Gastroesophageal sphincter (tissue), 4 donors: Measurements from ENCODE around the gene GLI3. TPM values are rescaled to one million over a fixed set of nuclear protein-coding genes. Genes with fewer than 3 reads are reported as not detected.

Source experiments
- ATAC-seq: fragments of 150-250 bp; one replicate; pipeline ENCODE4 v1.9.1; 2016; ENCODE audit warnings: mild to moderate bottlenecking, moderate library complexity
- H3K27ac ChIP-seq, 4 donors: fragments of 200-600 bp; sonication (generic) in 3 of 4; 1 replicate in 3 of 4; 2 replicates in 1 of 4; pipeline ENCODE4 v1.5.1; 2016 to 2019
- H3K27me3 ChIP-seq: fragments of 200-600 bp; sonication (generic); one replicate; pipeline ENCODE4 v1.5.1; 2019
- H3K36me3 ChIP-seq, 2 donors: fragments of 200-600 bp; sonication (generic); one replicate each; pipeline ENCODE4 v1.5.1; 2019; ENCODE audit warnings: control low read depth in 1 of 2
- H3K4me1 ChIP-seq, 3 donors: fragments of 200-600 bp; sonication (generic); 1 replicate in 2 of 3; 2 replicates in 1 of 3; pipeline ENCODE4 v1.5.1; 2016 to 2019; ENCODE audit warnings: control low read depth in 2 of 3
- H3K4me3 ChIP-seq, 2 donors: fragments of 200-600 bp; sonication (generic); one replicate each; pipeline ENCODE4 v1.5.1; 2019; ENCODE audit warnings: mild to moderate bottlenecking in 1 of 2, moderate library complexity in 1 of 2
- H3K9me3 ChIP-seq, 3 donors: fragments of 200-600 bp; sonication (generic); one replicate each; pipeline ENCODE4 v1.5.1; 2017 to 2019; ENCODE audit warnings: control low read depth in 2 of 3
- CTCF ChIP-seq, 4 experiments: fragments of 200-600 bp in 2 of 4; fragments of 450-650 bp in 2 of 4; sonication (generic) in 1 of 4; IDR thresholded peaks; one replicate each; pipeline ENCODE4 v1.5.1; 2017 to 2019; ENCODE audit warnings: antibody characterized with exemption in 4 of 4, mild to moderate bottlenecking in 2 of 4, moderate library complexity in 2 of 4
- EP300 ChIP-seq: sonication (generic); formaldehyde crosslinking; IDR thresholded peaks from one replicate; pipeline ENCODE4 v1.6.1; 2017; ENCODE audit warnings: antibody characterized with exemption, mild to moderate bottlenecking
- POLR2A ChIP-seq, 2 donors: fragments of 450-650 bp; IDR thresholded peaks; one replicate each; pipeline ENCODE4 v1.6.1; 2017; ENCODE audit warnings: antibody characterized with exemption in 2 of 2, mild to moderate bottlenecking in 2 of 2, moderate library complexity in 1 of 2
- POLR2AphosphoS5 ChIP-seq: sonication (generic); formaldehyde crosslinking; IDR thresholded peaks from one replicate; pipeline ENCODE4 v1.6.1; 2017; ENCODE audit warnings: antibody characterized with exemption
- WGBS, 2 donors: methylation state at CpG; one replicate each; pipeline ENCODE4 v1.1.5; 2018; ENCODE audit warnings: low coverage in 1 of 2; 5-methylcytosine and 5-hydroxymethylcytosine counted together
- small RNA-seq, 4 donors: library from RNA; depleted of rRNA; stranded (forward); fragments of <200 nt; gene quantifications; one replicate each; pipeline ENCODE3, GENCODE V24; 2016
- total RNA-seq, 4 donors: library from RNA; depleted of rRNA; stranded (reverse); fragments of >200 nt; gene quantifications; one replicate each; pipeline ENCODE4 v1.1.0, GENCODE V29; 2016

The GLI3 gene
- total RNA-seq, 4 donors from 2014 or later: 7.3 to 18.2 (median 12.6) TPM

GRCh38 chr7:41911792-41912191 lies 325.2 kb downstream of the GLI3 start:
- H3K27ac ChIP-seq: no peak overlapping the region
- 67 to 94% methylated on average over 2 of the region's 2 CpGs for WGBS, 2 donors
- TF ChIP-seq POLR2AphosphoS5: no peak
- TF ChIP-seq POLR2A (IDR thresholded peaks at IDR 0.05): no peak
- TF ChIP-seq CTCF (IDR thresholded peaks at IDR 0.05): no peak
- no peak for TF ChIP-seq EP300

More at GRCh38 chr7:41911792-41912191, 325.2 kb downstream of the GLI3 start:
- no peak overlapping the region for H3K4me3 ChIP-seq
- no peaks in the 10 kb centered on the region for H3K27me3 ChIP-seq
- ATAC-seq: no peak
- no peaks in the 10 kb centered on the region for H3K36me3 ChIP-seq
- no peaks in the 10 kb centered on the region for H3K9me3 ChIP-seq
- peaks cover 0 to 7% (median 6%) of the 10 kb centered on the region in 3 donors for H3K4me1 ChIP-seq

Small RNA genes within 50 kb of the gene (small RNA-seq; reads per million reads assigned to genes)
- 0 reads per million in 4 donors for gene HMGN2P30
